Measurements from ENCODE around the gene ENAH.

The ENAH gene

GRCh38 chr1:225535280-225535679, 117.6 kb downstream of the ENAH start:
- no peak overlapping the region for H3K9ac ChIP-seq (ENCODE audit: low read depth, low read length)
- no peaks in the 10 kb centered on the region for H3K36me3 ChIP-seq (ENCODE audit: insufficient read depth, low read length)
- H3K9me3 ChIP-seq (ENCODE audit: control insufficient read depth, insufficient read depth, low read length): no peaks in the 10 kb centered on the region
- peaks cover 28% of the 10 kb centered on the region for H3K4me1 ChIP-seq (ENCODE audit: insufficient read depth, low read length)

DNA sequence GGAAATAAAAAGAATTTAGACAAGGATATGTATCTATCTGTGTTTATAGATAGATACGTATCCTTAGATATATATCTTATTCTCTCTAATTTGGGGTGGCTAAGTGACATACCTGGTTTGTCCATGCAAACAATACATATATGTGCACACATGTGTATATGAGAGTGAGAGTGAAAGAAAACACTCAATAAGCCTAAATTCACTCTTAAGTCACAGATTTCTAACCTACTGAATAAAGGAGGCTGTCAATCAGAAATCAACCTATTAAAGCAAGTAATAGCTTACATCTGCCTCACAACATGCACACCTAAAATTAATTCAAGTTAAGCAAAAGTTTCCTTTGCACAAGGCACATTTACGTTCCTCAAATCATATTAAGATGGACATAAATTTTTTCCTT, 118.2 kb downstream of the ENAH start:
- Histone ChIP-seq H3K4me1 (ENCODE audit: insufficient read depth, low read length) (peaks cover 28% of the 10 kb centered on the region), H3K36me3 (ENCODE audit: insufficient read depth, low read length) (no peaks in the 10 kb centered on the region), H3K9ac (ENCODE audit: low read depth, low read length) (no peak overlapping the region), H3K9me3 (ENCODE audit: control insufficient read depth, insufficient read depth, low read length) (no peaks in the 10 kb centered on the region)

DNA sequence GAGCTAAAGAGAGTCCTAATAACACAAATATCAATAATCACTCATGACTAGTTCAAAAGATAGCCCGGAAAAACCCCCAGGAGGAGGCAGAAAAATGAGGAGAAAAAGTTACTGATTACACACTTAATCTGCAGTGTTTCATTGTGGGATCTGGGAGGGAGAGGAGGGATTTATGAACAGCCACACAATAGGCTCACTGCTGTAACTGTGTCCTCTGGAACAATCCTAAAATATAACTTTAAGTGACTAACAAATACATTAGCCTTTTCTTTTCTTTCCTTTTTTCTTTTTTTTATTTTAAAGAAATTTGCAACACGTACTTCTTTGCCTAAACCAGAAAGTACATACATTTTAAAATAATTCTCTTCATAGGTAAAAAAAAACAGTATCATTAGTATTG, 118.8 kb downstream of the ENAH start:
- H3K4me1 ChIP-seq (ENCODE audit: insufficient read depth, low read length): peaks cover 22% of the 10 kb centered on the region
- H3K9me3 ChIP-seq (ENCODE audit: control insufficient read depth, insufficient read depth, low read length): no peaks in the 10 kb centered on the region; the same call in none of the 2 replicates
- H3K36me3 ChIP-seq (ENCODE audit: insufficient read depth, low read length): no peaks in the 10 kb centered on the region
- no peak overlapping the region for H3K9ac ChIP-seq (ENCODE audit: low read depth, low read length)

DNA sequence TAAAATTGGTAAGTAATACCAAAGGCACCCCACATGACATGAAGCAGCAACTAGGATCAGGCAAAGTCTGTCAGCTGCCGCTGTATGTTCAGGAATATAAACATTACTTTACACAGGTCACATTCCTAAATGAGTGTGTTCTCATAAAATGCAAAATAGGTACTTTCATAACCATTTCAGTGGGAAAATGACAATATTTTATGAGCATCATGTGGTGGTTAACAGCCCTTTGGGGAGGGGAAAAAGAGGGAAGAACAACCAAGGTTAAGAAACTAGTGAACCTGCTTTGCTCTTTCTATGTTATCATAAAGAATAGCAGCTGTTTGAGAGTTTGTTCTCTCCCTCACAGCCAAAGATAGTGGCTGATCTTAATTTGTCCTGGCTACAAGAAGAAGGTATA, 119.7 kb downstream of the ENAH start:
- Histone ChIP-seq H3K9me3 (ENCODE audit: control insufficient read depth, insufficient read depth, low read length) (no peaks in the 10 kb centered on the region; the same call in none of the 2 replicates), H3K4me1 (ENCODE audit: insufficient read depth, low read length) (peaks cover 21% of the 10 kb centered on the region), H3K9ac (ENCODE audit: low read depth, low read length) (no peak overlapping the region), H3K36me3 (ENCODE audit: insufficient read depth, low read length) (no peaks in the 10 kb centered on the region)

DNA sequence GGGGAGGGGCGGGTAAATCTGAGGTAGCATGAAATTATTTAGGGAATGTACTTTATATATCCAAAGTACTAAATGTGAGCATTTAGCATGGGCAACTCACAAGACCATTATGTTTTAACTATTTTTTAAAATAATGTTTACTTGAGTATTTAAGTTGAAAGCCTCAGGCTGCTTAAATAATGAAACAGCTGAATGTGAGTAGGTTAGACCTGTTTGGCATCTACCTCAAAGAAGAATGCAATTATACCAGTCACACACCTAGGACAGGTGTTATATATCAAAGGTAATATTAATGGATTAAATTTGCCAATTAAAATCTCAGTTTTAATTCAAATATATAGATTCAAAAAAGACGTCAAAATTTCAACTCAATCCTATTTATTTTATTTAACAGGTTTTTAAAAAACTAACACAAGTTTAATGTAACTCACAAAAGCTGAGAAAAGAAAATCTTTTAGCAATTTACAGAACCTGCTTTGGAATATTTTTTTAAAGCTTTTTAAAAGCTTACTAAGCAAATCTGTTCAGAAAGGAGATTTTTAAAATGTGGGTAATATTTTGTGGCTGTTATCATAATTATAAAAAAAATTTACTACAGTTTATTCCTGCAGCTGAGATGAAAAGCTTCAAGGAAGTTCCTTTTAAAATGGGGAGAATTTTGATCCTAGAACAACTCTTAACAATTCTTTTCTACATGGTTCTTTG, 120.5 kb downstream of the ENAH start:
- Histone ChIP-seq H3K9me3 (ENCODE audit: control insufficient read depth, insufficient read depth, low read length) (no peaks in the 10 kb centered on the region; the same call in none of the 2 replicates), H3K36me3 (ENCODE audit: insufficient read depth, low read length) (no peaks in the 10 kb centered on the region), H3K4me1 (ENCODE audit: insufficient read depth, low read length) (peaks cover 19% of the 10 kb centered on the region), H3K9ac (ENCODE audit: low read depth, low read length) (no peak overlapping the region)

DNA sequence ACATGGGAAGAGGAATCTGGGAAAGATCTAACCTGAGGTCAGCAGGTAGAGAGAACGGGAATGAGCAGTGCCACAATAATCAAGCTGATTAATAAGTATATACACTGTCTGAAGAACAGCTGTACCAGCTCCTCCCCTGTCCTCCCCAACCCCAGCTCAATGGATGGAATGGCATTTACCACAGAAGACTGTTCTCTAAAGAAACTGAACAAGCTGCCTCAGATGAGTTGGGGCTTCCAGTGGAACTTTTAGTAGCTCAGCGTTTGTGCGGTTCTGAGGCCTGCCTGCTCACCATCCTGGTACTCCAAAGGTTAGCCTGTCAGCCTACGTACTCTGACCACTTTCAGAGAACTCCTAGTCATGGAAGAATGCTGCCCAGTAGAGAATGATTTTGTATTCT, 123.2 kb downstream of the ENAH start:
- H3K4me1 ChIP-seq (ENCODE audit: insufficient read depth, low read length): peaks cover 28% of the 10 kb centered on the region
- H3K9me3 ChIP-seq (ENCODE audit: control insufficient read depth, insufficient read depth, low read length): no peaks in the 10 kb centered on the region; the same call in none of the 2 replicates
- H3K36me3 ChIP-seq (ENCODE audit: insufficient read depth, low read length): no peaks in the 10 kb centered on the region
- no peak overlapping the region for H3K9ac ChIP-seq (ENCODE audit: low read depth, low read length)

- peaks cover 21% of the 10 kb centered on the region; the same call in 1 of the 2 replicates for H3K4me1 ChIP-seq (ENCODE audit: insufficient read depth, low read length)
- no peaks in the 10 kb centered on the region; the same call in none of the 2 replicates for H3K9me3 ChIP-seq (ENCODE audit: control insufficient read depth, insufficient read depth, low read length)
- H3K9ac ChIP-seq (ENCODE audit: low read depth, low read length): no peak overlapping the region
- no peaks in the 10 kb centered on the region for H3K36me3 ChIP-seq (ENCODE audit: insufficient read depth, low read length)
These were observed 125.3 kb downstream of the ENAH start for GRCh38 chr1:225527575-225527974.

GRCh38 chr1:225526878-225527277, 126.0 kb downstream of the ENAH start:
- Histone ChIP-seq H3K4me1 (ENCODE audit: insufficient read depth, low read length) (peaks cover 21% of the 10 kb centered on the region; the same call in 1 of the 2 replicates), H3K9ac (ENCODE audit: low read depth, low read length) (no peak overlapping the region), H3K9me3 (ENCODE audit: control insufficient read depth, insufficient read depth, low read length) (no peaks in the 10 kb centered on the region; the same call in none of the 2 replicates), H3K36me3 (ENCODE audit: insufficient read depth, low read length) (no peaks in the 10 kb centered on the region)

DNA sequence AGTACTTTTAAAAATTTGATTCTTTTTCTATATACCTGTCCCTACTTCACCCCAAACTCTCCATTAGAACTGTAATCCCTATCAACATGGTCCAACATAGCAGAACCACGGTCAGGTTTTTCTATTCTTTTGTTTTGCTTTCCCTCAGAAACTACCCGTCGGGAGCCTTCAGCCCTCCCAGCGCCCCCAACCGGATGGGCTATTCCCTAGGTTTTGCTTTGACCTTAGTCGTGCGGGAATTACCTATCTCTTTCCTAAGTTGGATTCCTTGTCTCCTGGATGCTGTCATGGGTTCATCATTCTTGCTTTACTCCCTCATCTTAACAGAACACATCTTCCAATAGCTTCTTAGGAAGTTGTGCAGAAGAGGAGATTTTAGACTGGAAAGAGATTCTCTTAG, 127.5 kb downstream of the ENAH start:
- Histone ChIP-seq H3K9ac (ENCODE audit: low read depth, low read length) (no peak overlapping the region), H3K9me3 (ENCODE audit: control insufficient read depth, insufficient read depth, low read length) (no peaks in the 10 kb centered on the region; the same call in none of the 2 replicates), H3K36me3 (ENCODE audit: insufficient read depth, low read length) (no peaks in the 10 kb centered on the region), H3K4me1 (ENCODE audit: insufficient read depth, low read length) (peaks cover 22% of the 10 kb centered on the region; the same call in 1 of the 2 replicates)

DNA sequence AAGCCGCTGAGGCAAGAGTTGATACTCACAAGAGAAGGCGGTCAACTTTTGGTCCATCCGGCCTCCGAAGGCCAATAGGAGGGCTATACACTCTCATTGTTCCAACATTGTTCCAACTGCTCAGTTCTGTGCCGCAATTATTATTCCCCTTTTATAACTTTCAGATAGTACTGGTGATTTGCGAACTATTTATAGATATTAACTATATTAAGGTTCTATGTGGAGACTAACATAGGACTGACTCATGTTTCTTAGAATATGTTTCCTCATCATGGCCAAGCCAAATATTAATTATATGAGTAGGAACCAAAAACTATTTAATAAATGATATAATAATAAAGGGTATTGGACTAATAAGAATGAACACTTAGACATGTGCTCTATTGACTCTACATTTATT, 128.4 kb downstream of the ENAH start:
- Histone ChIP-seq H3K4me1 (ENCODE audit: insufficient read depth, low read length) (peaks cover 27% of the 10 kb centered on the region; the same call in 1 of the 2 replicates), H3K9me3 (ENCODE audit: control insufficient read depth, insufficient read depth, low read length) (no peaks in the 10 kb centered on the region; the same call in none of the 2 replicates), H3K36me3 (ENCODE audit: insufficient read depth, low read length) (no peaks in the 10 kb centered on the region), H3K9ac (ENCODE audit: low read depth, low read length) (no peak overlapping the region)

DNA sequence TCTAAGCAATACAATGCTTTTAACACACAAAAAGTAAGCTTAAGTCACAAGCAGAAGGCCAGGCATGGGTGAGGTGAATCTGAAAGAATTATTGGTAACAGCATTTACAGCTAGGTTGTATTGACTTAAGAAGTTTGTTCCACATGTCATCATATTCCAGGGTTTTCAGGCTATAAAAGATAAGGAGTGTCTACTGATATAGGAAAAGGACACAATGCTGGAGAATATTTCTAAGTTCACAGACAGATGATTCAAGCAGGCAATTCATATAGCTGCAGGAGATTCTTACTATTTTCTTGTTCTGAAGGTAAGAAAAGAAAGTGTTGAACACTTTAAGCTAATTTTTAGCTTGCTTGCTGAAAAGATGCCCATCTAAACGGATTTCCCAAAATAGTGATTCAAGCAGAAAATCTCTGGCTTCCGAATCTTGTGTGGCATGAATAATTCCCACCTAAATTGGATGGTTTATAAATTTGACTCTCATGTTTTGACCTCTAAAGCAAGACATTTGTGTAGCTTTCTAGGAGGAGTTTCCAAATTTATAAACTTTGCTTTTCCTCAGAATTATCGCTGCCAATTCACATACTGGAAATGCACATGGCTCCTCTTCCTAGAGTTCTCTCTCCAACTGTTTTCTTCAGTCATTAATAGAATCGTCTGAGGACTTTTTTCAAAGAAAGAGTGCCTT, 129.5 kb downstream of the ENAH start:
- H3K36me3 ChIP-seq (ENCODE audit: insufficient read depth, low read length): peaks cover 4% of the 10 kb centered on the region; the same call in 1 of the 2 replicates
- peaks cover 30% of the 10 kb centered on the region; the same call in 1 of the 2 replicates for H3K4me1 ChIP-seq (ENCODE audit: insufficient read depth, low read length)
- H3K9ac ChIP-seq (ENCODE audit: low read depth, low read length): no peak overlapping the region
- H3K9me3 ChIP-seq (ENCODE audit: control insufficient read depth, insufficient read depth, low read length): no peaks in the 10 kb centered on the region

DNA sequence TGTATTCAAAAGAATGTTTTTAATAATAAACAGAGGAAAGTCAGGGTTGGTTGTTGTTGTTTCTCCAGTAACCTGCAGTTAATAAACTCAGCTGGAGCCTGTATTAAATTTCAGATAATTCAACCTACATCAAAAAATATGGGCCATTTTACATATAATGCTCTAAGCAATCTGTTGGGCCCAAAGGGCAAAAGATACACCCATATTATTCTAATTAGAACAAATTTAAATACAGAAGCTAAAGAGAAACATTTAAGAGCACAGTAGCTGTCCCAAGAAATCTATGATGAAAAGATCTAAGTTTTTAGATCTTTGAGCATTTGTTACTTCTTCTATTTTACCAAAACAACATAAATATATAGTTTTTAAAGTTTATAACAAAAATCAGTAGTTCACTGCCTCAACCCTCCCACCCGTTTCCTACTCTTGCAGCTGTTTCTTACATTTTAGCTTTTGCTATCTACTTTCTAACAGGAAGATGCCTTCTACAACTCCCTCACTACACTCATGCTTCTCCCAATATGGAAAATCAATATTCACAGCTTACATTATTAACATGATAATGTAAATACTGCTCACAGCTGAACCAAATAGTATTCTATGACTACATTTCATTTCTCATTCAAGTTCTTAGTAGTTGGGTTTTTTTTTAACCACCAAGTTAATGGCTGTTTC, 130.2 kb downstream of the ENAH start:
- Histone ChIP-seq H3K9ac (ENCODE audit: low read depth, low read length) (no peak overlapping the region), H3K4me1 (ENCODE audit: insufficient read depth, low read length) (peaks cover 30% of the 10 kb centered on the region; the same call in 1 of the 2 replicates), H3K36me3 (ENCODE audit: insufficient read depth, low read length) (peaks cover 4% of the 10 kb centered on the region; the same call in 1 of the 2 replicates), H3K9me3 (ENCODE audit: control insufficient read depth, insufficient read depth, low read length) (no peaks in the 10 kb centered on the region)

DNA sequence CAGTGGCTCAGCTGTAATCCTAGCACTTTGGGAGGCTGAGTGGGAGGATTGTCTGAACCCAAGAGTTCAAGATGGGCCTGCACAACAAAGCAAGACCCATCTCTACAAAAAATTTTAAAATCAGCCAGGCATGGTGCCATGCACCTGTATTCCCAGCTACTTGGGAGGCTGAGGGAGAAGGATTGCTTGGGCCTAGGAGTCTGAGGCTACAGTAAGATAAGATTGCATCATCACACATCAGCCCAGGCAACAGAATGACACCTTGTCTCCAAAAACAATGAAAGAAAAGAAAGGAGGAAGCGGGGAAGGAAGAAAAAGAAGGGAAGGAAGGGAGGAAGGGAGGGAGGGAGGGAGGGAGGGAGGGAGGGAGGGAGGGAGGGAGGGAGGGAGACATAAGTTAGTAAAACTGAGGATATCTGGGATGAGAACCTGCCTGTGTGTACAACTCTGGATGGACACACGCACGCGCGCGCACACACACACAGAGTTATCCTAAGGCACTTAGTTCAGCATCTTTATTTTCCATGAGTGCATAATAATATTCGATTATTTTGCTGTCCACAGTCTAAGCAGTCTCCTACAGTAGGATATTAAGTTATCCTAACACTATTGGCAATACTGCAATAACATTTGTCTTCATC, 132.2 kb downstream of the ENAH start:
- peaks cover 22% of the 10 kb centered on the region; the same call in 1 of the 2 replicates for H3K4me1 ChIP-seq (ENCODE audit: insufficient read depth, low read length)
- H3K9ac ChIP-seq (ENCODE audit: low read depth, low read length): no peak overlapping the region
- H3K36me3 ChIP-seq (ENCODE audit: insufficient read depth, low read length): peaks cover 4% of the 10 kb centered on the region; the same call in 1 of the 2 replicates
- no peaks in the 10 kb centered on the region for H3K9me3 ChIP-seq (ENCODE audit: control insufficient read depth, insufficient read depth, low read length)
